Midbrain (tissue), 1 donor: Measurements from ENCODE around the gene DNAH6.
"Not testable (repeated sequence)": the region's sequence is repeated elsewhere in the genome, so short reads cannot be mapped to it uniquely, and the experiment has no call there.

ENCODE experiments used
- DNase-seq: peaks from one replicate; lab custom pipeline; 2025; lab: John Stamatoyannopoulos, UW

DNAH6 gene

DNA sequence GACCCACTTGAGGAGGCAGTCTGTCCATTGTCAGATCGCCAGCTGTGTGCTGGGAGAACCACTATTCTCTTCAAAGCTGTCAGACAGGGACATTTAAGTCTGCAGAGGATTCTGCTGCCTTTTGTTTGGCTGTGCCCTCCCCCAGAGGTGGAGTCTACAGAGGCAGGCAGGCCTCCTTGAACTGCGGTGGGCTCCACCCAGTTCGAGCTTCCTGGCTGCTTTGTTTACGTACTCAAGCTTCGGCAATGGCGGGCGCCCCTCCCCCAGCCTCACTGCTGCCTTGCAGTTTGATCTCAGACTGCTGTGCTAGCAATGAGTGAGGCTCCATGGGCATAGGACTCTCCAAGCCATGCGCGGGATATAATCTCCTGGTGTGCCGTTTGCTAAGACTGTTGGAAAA is 5.3 kb upstream of the DNAH6 start:
- not testable (repeated sequence) for DNase-seq

DNA sequence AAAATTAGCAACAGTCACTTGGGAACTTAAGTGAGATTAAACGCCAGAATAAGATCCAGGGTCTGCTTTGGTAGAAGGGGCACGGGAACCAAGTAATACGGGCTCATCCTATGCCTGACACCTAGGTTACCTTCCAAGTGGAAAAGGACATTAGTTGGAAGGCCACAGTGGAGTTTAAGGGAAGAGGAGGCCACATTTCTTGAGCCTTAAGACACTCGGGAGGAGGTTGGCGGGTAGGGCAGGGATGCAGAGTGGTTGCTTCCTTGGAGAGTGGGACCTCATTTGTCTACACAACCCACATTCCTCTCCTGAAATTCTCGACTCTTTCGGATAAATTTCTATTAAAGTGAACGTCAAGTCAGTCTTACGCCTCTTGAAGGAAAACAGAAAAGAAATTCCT is 510 bp upstream of the DNAH6 start:
- no peak for DNase-seq

DNA sequence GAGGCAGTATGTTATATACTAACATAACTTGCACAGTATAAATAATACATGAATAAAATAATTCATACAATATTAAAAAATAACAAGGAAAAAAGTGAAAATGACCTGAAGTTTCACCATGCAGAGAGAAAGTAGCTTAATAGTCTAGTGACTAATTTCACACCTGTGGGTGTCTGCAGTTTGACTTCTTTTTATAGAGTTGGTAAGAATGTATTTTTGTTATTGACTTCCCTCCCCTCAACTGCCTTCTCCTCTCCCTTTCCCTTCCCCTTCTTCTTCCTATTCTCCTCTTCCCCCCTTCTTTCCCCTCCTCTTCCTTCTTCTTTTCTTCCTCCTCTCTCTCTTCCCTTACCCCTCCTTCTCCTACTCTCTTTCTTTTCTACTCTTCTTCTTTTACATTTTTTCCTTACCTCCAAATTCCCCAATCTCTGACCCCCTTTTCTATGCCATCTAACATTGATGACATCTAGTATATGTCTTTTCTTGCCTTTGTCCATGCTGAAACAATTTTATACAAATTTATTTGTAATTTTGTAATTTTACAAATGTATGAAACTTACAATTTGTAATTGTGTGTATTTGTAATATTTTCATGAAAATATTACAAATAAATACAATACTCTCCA is 3.1 kb downstream of the DNAH6 start:
- DNase-seq, result no peak

DNA sequence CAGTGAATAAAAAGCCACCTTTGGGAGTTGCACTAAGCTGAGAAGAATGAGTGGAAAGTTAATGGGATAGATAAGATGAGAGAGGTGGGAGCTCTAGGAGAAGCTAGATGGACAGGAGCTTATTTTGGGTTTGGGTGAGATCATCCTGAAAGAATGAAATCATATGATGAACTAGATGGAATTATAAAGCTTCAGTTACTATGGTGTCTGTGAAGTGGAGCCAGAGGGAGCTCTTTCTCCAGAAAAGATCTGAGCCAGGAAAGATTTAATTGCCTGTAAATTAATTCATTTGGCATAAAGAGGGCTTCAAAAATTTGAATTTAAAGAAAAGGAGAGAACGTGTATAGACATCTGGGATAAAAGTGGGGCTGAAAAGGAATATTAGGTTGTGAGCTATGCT is 10.3 kb downstream of the DNAH6 start:
- DNase-seq, result peak; percentile 2

- no peak for DNase-seq
These were observed 11.1 kb downstream of the DNAH6 start for GRCh38 chr2:84527137-84528129.

DNA sequence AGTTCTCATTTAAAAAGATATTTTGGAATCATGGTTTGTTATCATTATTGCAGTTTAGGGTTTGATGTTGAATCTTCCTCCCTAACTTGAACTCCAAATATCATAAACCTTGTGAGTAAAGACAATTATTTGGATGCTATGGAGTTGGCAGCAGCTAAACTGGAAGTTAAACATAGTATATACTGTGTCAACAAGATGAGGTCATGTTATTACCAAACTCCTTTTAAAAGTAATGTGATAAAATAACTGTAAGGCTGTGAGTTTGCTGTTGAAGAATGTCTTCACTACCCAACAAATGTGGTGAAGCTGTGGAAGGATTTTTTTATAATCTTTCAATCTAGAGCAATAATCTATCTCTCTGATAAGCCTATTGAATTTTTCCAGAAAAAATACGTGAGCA is 16.0 kb downstream of the DNAH6 start:
- DNase-seq, result no peak

- DNase-seq, result no peak
These were observed 17.9 kb downstream of the DNAH6 start for GRCh38 chr2:84534225-84534624.

GRCh38 chr2:84537251-84537650 is 21.0 kb downstream of the DNAH6 start:
- DNase-seq, result no peak

GRCh38 chr2:84539729-84540128 is 23.4 kb downstream of the DNAH6 start:
- no peak for DNase-seq

DNA sequence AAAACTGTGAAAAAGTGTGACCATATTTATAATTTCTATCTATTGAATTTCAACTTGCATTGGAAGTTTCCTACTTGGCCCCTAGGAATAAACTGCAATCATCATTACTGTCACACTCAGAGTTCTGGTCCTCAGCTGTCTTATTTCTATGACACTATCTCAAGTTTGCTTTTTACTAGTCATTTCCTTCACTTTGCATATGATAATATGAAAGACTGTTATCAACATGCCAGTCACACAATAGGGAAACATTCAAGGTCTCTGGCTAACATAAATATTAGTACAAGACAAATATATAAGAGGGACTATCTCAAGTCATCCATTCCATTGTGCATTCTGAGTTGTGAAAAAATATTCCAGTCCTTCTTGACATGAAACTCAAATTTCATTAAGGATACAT is 28.7 kb downstream of the DNAH6 start:
- no peak for DNase-seq

GRCh38 chr2:84546551-84546950 is 30.3 kb downstream of the DNAH6 start:
- no peak for DNase-seq

DNA sequence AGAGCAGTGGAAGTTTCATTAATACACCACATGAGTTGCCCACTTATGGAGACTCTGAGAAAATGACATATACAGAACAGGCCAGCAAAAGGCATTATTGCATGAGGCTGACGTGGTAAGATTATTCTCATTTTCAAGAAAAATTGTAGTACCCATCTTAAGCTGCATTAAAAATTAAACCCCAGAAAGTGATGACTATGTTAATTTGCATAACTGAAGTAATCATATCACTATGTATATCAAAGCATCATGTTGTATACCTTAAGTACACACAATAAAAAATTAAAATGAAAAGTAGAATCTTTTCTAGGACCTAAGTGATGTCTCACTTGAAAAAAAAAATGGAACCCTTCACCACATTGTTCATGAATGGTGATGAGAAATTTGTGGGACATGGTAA is 32.0 kb downstream of the DNAH6 start:
- no peak for DNase-seq

DNA sequence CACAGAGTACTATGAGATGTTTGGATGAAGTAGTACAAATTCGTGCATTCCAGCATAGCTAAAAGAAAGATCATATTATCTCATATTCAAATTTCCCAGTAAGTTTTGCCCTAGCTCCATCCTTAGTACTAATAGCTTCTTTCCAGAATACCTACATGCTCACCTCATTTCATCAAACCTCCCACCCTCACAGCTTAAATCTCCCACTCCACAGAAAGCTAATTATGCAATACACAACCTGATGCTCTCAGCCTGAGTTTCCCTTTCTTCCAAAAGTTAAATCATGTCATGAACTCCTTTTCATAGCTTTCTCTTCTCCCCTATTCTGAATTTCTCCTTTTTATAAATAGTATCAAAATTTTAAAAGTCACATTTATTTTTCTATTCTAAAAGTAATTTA is 34.6 kb downstream of the DNAH6 start:
- DNase-seq, result no peak

DNA sequence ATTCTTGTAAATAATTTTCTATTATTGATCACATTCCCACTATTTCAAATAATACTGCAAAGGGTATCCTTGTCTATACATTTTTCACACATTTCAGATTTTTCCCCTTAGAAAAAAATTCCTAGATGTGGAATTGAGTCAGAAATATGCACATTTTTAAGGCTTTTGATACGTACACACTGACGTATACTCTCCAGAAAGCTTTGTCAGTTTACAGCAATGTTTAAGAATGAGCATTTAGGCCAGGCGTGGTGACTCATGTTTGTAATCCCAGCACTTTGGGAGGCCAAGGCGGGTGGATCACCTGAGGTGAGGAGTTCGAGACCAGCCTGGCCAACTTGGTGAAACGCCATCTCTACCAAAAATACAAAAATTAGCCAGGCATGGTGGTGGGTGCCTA is 35.2 kb downstream of the DNAH6 start:
- DNase-seq, result not testable (repeated sequence)

- DNase-seq, result no peak
These were observed 39.9 kb downstream of the DNAH6 start for GRCh38 chr2:84556190-84556589.

DNA sequence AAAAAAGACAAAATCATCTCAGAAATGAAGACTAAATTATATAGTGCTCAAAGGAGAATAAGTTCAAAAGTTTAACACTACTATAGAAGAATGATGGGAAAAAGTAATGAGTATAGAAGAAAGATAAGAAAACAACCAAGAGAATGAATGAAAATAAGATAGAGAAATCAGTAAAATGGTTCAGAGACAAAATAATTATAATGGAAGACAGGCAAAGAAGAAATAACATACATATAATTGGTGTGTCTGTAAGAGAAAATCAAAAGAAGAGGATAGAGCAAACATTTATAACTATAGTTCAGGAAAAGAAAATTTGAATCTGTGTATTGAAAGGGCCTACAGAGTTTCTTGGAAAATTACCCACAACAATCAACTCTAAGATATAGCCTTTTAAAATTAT is 43.5 kb downstream of the DNAH6 start:
- DNase-seq, result no peak

- no peak for DNase-seq
These were observed 63.4 kb downstream of the DNAH6 start for GRCh38 chr2:84579661-84580060.

DNA sequence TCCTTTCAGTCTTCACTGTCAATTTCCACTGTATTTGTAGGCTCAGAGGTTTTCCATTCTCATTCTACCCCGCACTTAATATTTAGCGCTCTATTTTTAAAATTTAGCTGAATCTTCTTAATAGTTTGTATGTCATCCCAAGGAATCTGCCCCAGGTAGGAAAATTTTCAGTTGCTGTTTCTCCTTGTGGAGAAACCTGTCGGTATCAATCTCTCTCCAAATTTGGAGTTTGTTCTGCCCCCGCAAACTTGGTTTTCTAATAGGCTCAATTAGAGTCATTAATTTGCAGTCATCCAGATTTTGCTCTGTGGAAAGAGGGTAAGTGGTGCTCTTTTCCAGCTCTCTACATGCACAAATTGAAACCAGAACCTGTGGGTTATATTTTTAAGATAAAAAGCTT is 87.6 kb downstream of the DNAH6 start:
- no peak for DNase-seq

GRCh38 chr2:84613082-84613481 is 96.8 kb downstream of the DNAH6 start:
- no peak for DNase-seq

- DNase-seq, result no peak
These were observed 103.6 kb downstream of the DNAH6 start for GRCh38 chr2:84619794-84620371.

- DNase-seq, result no peak
These were observed 112.2 kb downstream of the DNAH6 start for GRCh38 chr2:84628486-84628885.

GRCh38 chr2:84629550-84629949 is 113.3 kb downstream of the DNAH6 start:
- DNase-seq, result no peak

- DNase-seq, result peak; percentile 12
These were observed 114.7 kb downstream of the DNAH6 start for GRCh38 chr2:84631047-84631446.
